HepG2 (cell line): Measurements from ENCODE around the gene VTN. TPM values are rescaled to one million over a fixed set of nuclear protein-coding genes. Genes with fewer than 3 reads are reported as not detected.

ENCODE experiments used
- ATAC-seq: fragments of 200-7000 bp; cut with Tn5 transposase; 3 replicates; pipeline ENCODE4 v1.9.1; 2020; ENCODE audit warnings: mild to moderate bottlenecking, moderate library complexity
- BruUV-seq: library from RNA; stranded (reverse); fragments of 400-500 nt; replicated peaks from 2 replicates; lab custom pipeline; 2021; lab: Mats Ljungman, UMichigan
- CTCF ChIA-PET: fragments of 300-600 bp; formaldehyde crosslinking; extraction: SDS; loops from one replicate; lab custom pipeline; 2021; ENCODE audit warnings: low total read pairs, inconsistent platforms, low intra/inter-chr PET ratio; lab: Yijun Ruan, JAX
- POLR2A ChIA-PET: fragments of 350-600 bp; sonication (Branson Sonifier 250); formaldehyde crosslinking; loops from one replicate; lab custom pipeline; 2020; ENCODE audit warnings: antibody characterized with exemption, inconsistent platforms; lab: Yijun Ruan, JAX
- DNase-seq: peaks from one replicate; pipeline ENCODE4 v3.0.0-alpha.2; 2015; ENCODE audit warnings: low spot score
- FAIRE-seq: peaks from 3 replicates; lab custom pipeline; 2011; peaks lifted over from hg19 to GRCh38; lab: Jason Lieb, UNC
- H2AFZ ChIP-seq: one replicate; pipeline ENCODE4 v1.6.1; 2011; ENCODE audit warnings: low read length, inconsistent platforms
- H3K27ac ChIP-seq: fragments of 300-600 bp; 3 replicates; pipeline ENCODE4 v1.8.0; 2011; ENCODE audit warnings: mixed run types, mild to moderate bottlenecking, mixed read lengths, low read length, inconsistent platforms; ENCODE audit not compliant: insufficient read depth; ENCODE audit errors: extremely low read length
- H3K27me3 ChIP-seq, 2 experiments: fragments of 200-600 bp in 1 of 2; 2 replicates in 1 of 2; 3 replicates in 1 of 2; pipeline versions ENCODE4 v1.6.0 to v1.8.0; 2011; ENCODE audit warnings: low read length in 2 of 2, mild to moderate bottlenecking in 2 of 2, moderate library complexity in 2 of 2, inconsistent platforms in 1 of 2; ENCODE audit not compliant: insufficient read depth in 2 of 2, control insufficient read depth in 1 of 2
- H3K36me3 ChIP-seq, 2 experiments: fragments of 200-600 bp in 1 of 2; replicated peaks in 1 of 2; 2 replicates in 1 of 2; 3 replicates in 1 of 2; pipeline versions ENCODE4 v1.5.1 to v1.8.0; 2011; ENCODE audit warnings: low read length in 2 of 2, inconsistent platforms in 1 of 2; ENCODE audit not compliant: insufficient read depth in 2 of 2, control insufficient read depth in 1 of 2
- H3K4me1 ChIP-seq: 2 replicates; pipeline ENCODE4 v1.5.1; 2012; ENCODE audit warnings: low read length, inconsistent platforms; ENCODE audit not compliant: insufficient read depth
- H3K4me2 ChIP-seq: 2 replicates; pipeline ENCODE4 v1.6.0; 2011; ENCODE audit warnings: low read depth, low read length, inconsistent platforms
- H3K4me3 ChIP-seq, 3 experiments: fragments of 200-600 bp in 1 of 3; sonication (generic), shearing (Covaris generic) in 1 of 3; replicated peaks in 1 of 3; 2 replicates each; pipeline ENCODE4 v1.5.1; 2011 to 2016; ENCODE audit warnings: low read length in 3 of 3, inconsistent platforms in 2 of 3, low read depth in 2 of 3, mild to moderate bottlenecking in 2 of 3, control low read depth in 1 of 3, mixed read lengths in 1 of 3; ENCODE audit not compliant: insufficient read depth in 1 of 3
- H3K79me2 ChIP-seq: one replicate; pipeline ENCODE4 v1.6.1; 2011; ENCODE audit warnings: low read length, inconsistent platforms; ENCODE audit not compliant: insufficient read depth
- H3K9ac ChIP-seq: 2 replicates; pipeline ENCODE4 v1.6.0; 2011; ENCODE audit warnings: mild to moderate bottlenecking, low read depth, low read length, inconsistent platforms; ENCODE audit not compliant: insufficient read depth
- H3K9me3 ChIP-seq: 2 replicates; pipeline ENCODE4 v1.5.1; 2012; ENCODE audit warnings: mild to moderate bottlenecking, low read length
- H4K20me1 ChIP-seq: 2 replicates; pipeline ENCODE4 v1.6.0; 2011; ENCODE audit warnings: inconsistent platforms, mild to moderate bottlenecking, low read length, moderate library complexity; ENCODE audit not compliant: insufficient read depth
- ZNF83 ChIP-seq: sonication (generic); formaldehyde crosslinking; IDR thresholded peaks from 2 replicates; pipeline ENCODE4 v1.4.0; 2020; ENCODE audit warnings: missing genetic modification reagents, mild to moderate bottlenecking, borderline replicate concordance
- WGBS: methylation state at CpG from one replicate; pipeline ENCODE4 v1.1.6; 2017; ENCODE audit warnings: low lambda C conversion rate; 5-methylcytosine and 5-hydroxymethylcytosine counted together
- in situ Hi-C: cut with HindIII; loops from 2 replicates; pipeline ENCODE4 v1.10.0; 2017; ENCODE audit warnings: low pct_unique_long_range_greater_than_20kb; ENCODE audit not compliant: extremely low pct_ligation_motif_present
- intact Hi-C: fragments of 100-400 bp; cut with micrococcal nuclease; formaldehyde crosslinking; loops from one replicate; pipeline ENCODE4 v1.10.0; 2022; ENCODE audit not compliant: unreplicated experiment
- polyA plus RNA-seq, 8 experiments: library from polyadenylated mRNA; depleted of rRNA in 3 of 8; stranded (reverse) in 7 of 8; unstranded in 1 of 8; fragments of >200 nt; fragmentation: Illumina TruSeq in 4 of 8; extraction: Trizol in 4 of 8; gene quantifications; 2 replicates each; pipeline versions ENCODE4 v1.2.1 to v1.2.3, GENCODE V29; 2011 to 2016; ENCODE audit warnings: low read depth in 4 of 8, missing spikeins in 1 of 8, mixed read lengths in 1 of 8; ENCODE audit not compliant: insufficient read depth in 1 of 8
- total RNA-seq, 5 experiments: library from RNA; depleted of rRNA; stranded (reverse); fragments of >200 nt; fragmentation: Illumina TruSeq; extraction: Trizol; gene quantifications; 2 replicates each; pipeline ENCODE4 v1.2.3, GENCODE V29; 2016; ENCODE audit warnings: low read depth in 1 of 5
- TF ChIP-seq, protein P1 (sequence below): sonication (generic); formaldehyde crosslinking; IDR thresholded peaks from 2 replicates; pipeline ENCODE4 v1.4.0; 2020; ENCODE audit warnings: missing genetic modification reagents, borderline replicate concordance

The VTN gene
- total and polyA plus RNA-seq, 2 of the 13 experiments (the other 11 are each of a cell fraction or from before 2014, with no cell fraction given), result 108 to 131 TPM

DNA sequence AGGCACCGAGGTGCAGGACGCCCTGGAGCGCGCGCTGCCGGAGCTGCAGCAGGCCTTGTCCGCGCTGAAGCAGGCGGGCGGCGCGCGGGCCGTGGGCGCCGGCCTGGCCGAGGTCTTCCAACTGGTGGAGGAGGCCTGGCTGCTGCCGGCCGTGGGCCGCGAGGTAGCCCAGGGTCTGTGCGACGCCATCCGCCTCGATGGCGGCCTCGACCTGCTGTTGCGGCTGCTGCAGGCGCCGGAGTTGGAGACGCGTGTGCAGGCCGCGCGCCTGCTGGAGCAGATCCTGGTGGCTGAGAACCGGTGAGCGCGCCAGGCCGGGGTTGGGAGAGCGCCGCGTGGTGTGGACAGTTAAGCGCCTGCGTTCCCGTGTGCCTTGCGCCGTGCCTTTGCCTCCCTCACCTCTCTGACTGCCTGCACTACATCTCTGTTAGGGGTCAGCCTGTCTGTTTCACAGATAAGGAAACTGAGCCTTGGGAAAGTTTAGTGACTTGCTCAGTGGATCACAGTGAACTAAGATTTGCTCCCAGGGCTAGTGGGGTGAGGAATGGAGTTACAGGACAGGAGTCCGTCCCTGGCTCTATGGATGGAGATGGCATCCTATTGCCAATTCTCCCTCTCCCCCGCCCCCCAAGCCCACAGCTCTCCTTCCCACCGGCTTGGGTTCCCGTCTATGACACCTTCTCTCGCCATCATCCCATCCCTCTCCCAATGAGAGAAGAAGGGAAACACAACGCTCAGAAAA, 2.3 kb upstream of the VTN start:
- TF ChIP-seq, protein P1, sequence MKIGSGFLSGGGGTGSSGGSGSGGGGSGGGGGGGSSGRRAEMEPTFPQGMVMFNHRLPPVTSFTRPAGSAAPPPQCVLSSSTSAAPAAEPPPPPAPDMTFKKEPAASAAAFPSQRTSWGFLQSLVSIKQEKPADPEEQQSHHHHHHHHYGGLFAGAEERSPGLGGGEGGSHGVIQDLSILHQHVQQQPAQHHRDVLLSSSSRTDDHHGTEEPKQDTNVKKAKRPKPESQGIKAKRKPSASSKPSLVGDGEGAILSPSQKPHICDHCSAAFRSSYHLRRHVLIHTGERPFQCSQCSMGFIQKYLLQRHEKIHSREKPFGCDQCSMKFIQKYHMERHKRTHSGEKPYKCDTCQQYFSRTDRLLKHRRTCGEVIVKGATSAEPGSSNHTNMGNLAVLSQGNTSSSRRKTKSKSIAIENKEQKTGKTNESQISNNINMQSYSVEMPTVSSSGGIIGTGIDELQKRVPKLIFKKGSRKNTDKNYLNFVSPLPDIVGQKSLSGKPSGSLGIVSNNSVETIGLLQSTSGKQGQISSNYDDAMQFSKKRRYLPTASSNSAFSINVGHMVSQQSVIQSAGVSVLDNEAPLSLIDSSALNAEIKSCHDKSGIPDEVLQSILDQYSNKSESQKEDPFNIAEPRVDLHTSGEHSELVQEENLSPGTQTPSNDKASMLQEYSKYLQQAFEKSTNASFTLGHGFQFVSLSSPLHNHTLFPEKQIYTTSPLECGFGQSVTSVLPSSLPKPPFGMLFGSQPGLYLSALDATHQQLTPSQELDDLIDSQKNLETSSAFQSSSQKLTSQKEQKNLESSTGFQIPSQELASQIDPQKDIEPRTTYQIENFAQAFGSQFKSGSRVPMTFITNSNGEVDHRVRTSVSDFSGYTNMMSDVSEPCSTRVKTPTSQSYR (CRISPR knock-in tag), result no peak
- no peak for TF ChIP-seq ZNF83
- Histone ChIP-seq H3K9ac (no peak overlapping the region), H3K27ac (no peak overlapping the region), H3K36me3 (no peaks in the 10 kb centered on the region), H3K4me1 (peaks cover 39% of the 10 kb centered on the region), H3K4me2 (no peak overlapping the region), H4K20me1 (no peaks in the 10 kb centered on the region), H3K79me2 (peaks cover 7% of the 10 kb centered on the region), H3K9me3 (no peaks in the 10 kb centered on the region), H2AFZ (no peak overlapping the region), H3K4me3 (no peak overlapping the region), H3K27me3 (no peaks in the 10 kb centered on the region)
- 95% methylated on average over 30 of the region's 53 CpGs for WGBS
- ATAC-seq (no peak), FAIRE-seq (no peak), DNase-seq (no peak)
- CTCF ChIA-PET, result no interaction called here
- intact Hi-C loops, result no loop called here
- in situ Hi-C loops, result no loop called here
- BruUV-seq, result no TSS peak
- POLR2A ChIA-PET, result interaction anchor here (4.4 to 7.8 kb wide), 2 partner anchors 9 to 15 kb away, joined by 107 to 183 read pairs; partner anchors contain the start of gene POLDIP2
